Hepatocyte (in vitro differentiated cells): ENCODE data around the gene ARL6IP1. TPM values are rescaled to one million over a fixed set of nuclear protein-coding genes. Genes with fewer than 3 reads are reported as not detected.

Source experiments
- DNase-seq: peaks from one replicate; pipeline ENCODE4 v3.0.0-alpha.2; 2016; ENCODE audit warnings: low spot score
- H2AFZ ChIP-seq: fragments of 200-600 bp; sonication (generic); 2 replicates; pipeline ENCODE4 v1.6.0; 2016; ENCODE audit warnings: antibody characterized with exemption, mild to moderate bottlenecking
- H3K27ac ChIP-seq: fragments of 200-600 bp; sonication (generic); 2 replicates; pipeline ENCODE4 v1.5.1; 2016; ENCODE audit warnings: mild to moderate bottlenecking
- H3K27me3 ChIP-seq: fragments of 200-600 bp; sonication (generic); 2 replicates; pipeline ENCODE4 v1.6.1; 2016
- H3K36me3 ChIP-seq: fragments of 200-600 bp; sonication (generic); replicated peaks from 2 replicates; pipeline ENCODE4 v1.5.1; 2016; ENCODE audit warnings: low read depth; ENCODE audit not compliant: insufficient read depth
- H3K4me1 ChIP-seq: fragments of 200-600 bp; sonication (generic); 2 replicates; pipeline ENCODE4 v1.5.1; 2016; ENCODE audit warnings: mild to moderate bottlenecking, moderate library complexity; ENCODE audit not compliant: insufficient read depth
- H3K4me2 ChIP-seq: fragments of 200-600 bp; sonication (generic); 2 replicates; pipeline ENCODE4 v1.6.0; 2016
- H3K4me3 ChIP-seq: fragments of 200-600 bp; sonication (generic); 2 replicates; pipeline ENCODE4 v1.5.1; 2016; ENCODE audit warnings: mild to moderate bottlenecking
- H3K79me2 ChIP-seq: fragments of 200-600 bp; sonication (generic); 2 replicates; pipeline ENCODE4 v1.6.0; 2017; ENCODE audit warnings: mild to moderate bottlenecking
- H3K9me2 ChIP-seq: fragments of 200-600 bp; sonication (generic); replicated peaks from 2 replicates; pipeline ENCODE4 v1.6.0; 2017; ENCODE audit warnings: mild to moderate bottlenecking; ENCODE audit not compliant: insufficient read depth
- H3K9me3 ChIP-seq: fragments of 200-600 bp; sonication (generic); 2 replicates; pipeline ENCODE4 v1.5.1; 2016; ENCODE audit warnings: low read depth, mild to moderate bottlenecking
- H4K20me1 ChIP-seq: fragments of 200-600 bp; sonication (generic); 2 replicates; pipeline ENCODE4 v1.6.0; 2016; ENCODE audit warnings: mild to moderate bottlenecking; ENCODE audit not compliant: insufficient read depth, poor library complexity, severe bottlenecking
- EZH2 ChIP-seq: fragments of 200-600 bp; sonication (generic); IDR thresholded peaks from 2 replicates; pipeline ENCODE4 v1.6.1; 2016; ENCODE audit warnings: antibody characterized with exemption, mild to moderate bottlenecking, borderline replicate concordance
- EZH2phosphoT487 ChIP-seq: fragments of 200-600 bp; sonication (generic); IDR thresholded peaks from one replicate; pipeline ENCODE4 v1.6.1; 2018; ENCODE audit warnings: antibody characterized with exemption, mild to moderate bottlenecking, low read depth, moderate library complexity; ENCODE audit not compliant: unreplicated experiment, severe bottlenecking
- WGBS: methylation state at CpG from one replicate; pipeline ENCODE4 v1.1.6; 2016; ENCODE audit warnings: low lambda C conversion rate; ENCODE audit errors: missing lambda C conversion rate; 5-methylcytosine and 5-hydroxymethylcytosine counted together
- polyA plus RNA-seq: library from polyadenylated mRNA; unstranded; fragments of >200 nt; fragmentation: Nextera tagmentation; extraction: Ambion mirVana; gene quantifications from 2 replicates; pipeline ENCODE4 v1.2.1, GENCODE V29; 2016
- total RNA-seq: library from RNA; depleted of rRNA; stranded (reverse); fragments of >200 nt; gene quantifications from 2 replicates; pipeline ENCODE4 v1.2.3, GENCODE V29; 2014
- TF ChIP-seq, protein P1 (sequence below): fragments of 200-600 bp; sonication (generic); IDR thresholded peaks from 2 replicates; pipeline ENCODE4 v1.5.1; 2016; ENCODE audit warnings: antibody characterized with exemption, mild to moderate bottlenecking; ENCODE audit not compliant: poor library complexity

ARL6IP1 gene
- total and polyA plus RNA-seq, 2 experiments from 2014 or later, result 179 to 239 TPM

DNA sequence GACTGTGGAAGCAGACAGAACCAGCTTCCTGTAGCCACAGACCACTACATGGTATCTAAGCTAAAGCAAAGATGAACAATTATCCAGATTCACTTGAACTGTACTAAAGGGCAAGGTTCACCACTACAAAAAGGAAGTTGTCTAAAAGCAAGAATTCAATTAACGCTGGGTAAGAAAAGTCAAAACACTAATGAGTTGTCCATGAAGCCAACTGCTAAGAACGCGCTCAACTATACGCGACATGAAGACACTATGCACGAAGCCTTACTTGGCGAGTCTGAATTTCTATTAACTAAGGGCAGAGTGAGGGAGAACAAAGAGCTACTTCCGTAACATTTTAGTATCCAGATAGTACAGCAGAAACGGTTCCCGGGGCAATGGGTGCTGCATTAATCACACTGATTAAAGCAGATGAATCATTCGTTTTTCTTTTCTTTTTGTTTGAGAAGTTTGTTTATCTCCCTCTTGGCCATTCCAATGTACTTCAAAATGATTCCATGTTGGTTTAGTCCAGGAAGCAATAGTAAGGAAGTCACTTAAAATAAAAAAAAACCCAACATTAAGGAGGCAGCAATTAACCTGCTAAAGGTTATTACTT is 8.4 kb downstream of the ARL6IP1 start:
- H2AFZ ChIP-seq, result no peak overlapping the region
- H3K4me3 ChIP-seq, result no peak overlapping the region
- H3K79me2 ChIP-seq, result peaks cover 53% of the 10 kb centered on the region
- peaks cover 13% of the 10 kb centered on the region for H3K4me1 ChIP-seq
- no peaks in the 10 kb centered on the region for H3K9me2 ChIP-seq
- no peak overlapping the region for H3K27ac ChIP-seq
- no peaks in the 10 kb centered on the region for H3K9me3 ChIP-seq
- no peaks in the 10 kb centered on the region for H3K27me3 ChIP-seq
- peaks cover 3% of the 10 kb centered on the region for H3K36me3 ChIP-seq
- H3K4me2 ChIP-seq, result no peak overlapping the region
- H4K20me1 ChIP-seq, result peaks cover 19% of the 10 kb centered on the region
- DNase-seq, result no peak
- no peak for TF ChIP-seq EZH2
- WGBS, result 94% methylated on average over 11 of the region's 11 CpGs

DNA sequence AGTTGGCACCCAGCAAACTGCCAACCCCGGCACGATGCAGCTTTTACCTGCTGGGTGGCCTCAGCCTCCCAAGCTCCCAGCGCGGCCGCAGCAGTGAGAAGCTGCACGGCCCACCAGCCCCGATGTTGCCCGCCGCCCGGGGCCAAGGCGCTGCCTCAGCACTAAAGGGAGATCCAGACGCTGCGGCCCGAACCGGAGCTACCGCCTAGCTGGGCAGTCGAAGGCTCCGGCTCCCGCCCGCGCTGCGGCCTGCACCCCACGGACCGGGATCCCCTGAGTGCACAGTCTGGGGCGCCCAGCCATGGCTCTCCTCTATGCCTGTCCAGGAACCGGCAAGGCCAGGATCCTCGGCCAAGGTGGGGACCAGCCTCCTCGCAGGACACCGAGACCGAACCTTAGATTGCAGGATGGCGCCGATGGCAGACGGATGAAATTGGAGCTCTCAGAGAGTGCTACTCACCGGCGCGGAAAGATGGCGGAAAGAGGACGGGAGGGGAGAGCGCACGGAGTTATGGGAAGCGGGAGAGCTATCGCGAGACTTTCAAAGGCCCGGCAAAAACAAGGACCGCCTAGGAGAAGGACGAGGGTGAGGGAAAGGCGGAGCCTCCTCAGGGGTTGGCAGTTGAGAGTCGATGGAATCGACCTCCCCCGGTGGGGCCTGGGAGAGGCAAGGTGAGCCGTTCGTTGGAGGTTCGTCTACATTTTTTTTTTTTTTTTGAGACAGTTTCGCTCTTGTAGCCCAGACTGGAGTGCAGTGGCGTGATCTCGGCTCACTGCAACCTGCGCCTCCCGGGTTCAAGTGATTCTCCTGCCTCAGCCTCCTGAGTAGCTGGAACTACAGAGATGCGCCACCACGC is 11.3 kb downstream of the ARL6IP1 start, which contains the start of gene RPS15A:
Gene RPS15A (minus strand): TSS at position 485 of the 857 bp plus-strand sequence. CDS start 1,221 bp downstream, outside the sequence.
- peaks cover 25% of the 10 kb centered on the region for H3K4me1 ChIP-seq
- TF ChIP-seq EZH2phosphoT487 (no peak), EZH2 (no peak)
- TF ChIP-seq, protein P1, sequence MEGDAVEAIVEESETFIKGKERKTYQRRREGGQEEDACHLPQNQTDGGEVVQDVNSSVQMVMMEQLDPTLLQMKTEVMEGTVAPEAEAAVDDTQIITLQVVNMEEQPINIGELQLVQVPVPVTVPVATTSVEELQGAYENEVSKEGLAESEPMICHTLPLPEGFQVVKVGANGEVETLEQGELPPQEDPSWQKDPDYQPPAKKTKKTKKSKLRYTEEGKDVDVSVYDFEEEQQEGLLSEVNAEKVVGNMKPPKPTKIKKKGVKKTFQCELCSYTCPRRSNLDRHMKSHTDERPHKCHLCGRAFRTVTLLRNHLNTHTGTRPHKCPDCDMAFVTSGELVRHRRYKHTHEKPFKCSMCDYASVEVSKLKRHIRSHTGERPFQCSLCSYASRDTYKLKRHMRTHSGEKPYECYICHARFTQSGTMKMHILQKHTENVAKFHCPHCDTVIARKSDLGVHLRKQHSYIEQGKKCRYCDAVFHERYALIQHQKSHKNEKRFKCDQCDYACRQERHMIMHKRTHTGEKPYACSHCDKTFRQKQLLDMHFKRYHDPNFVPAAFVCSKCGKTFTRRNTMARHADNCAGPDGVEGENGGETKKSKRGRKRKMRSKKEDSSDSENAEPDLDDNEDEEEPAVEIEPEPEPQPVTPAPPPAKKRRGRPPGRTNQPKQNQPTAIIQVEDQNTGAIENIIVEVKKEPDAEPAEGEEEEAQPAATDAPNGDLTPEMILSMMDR, result no peak
- DNase-seq, result peak; percentile 98
- H2AFZ ChIP-seq, result peak within 1 kb of the TSS; percentile 88
- peaks cover 3% of the 10 kb centered on the region for H3K36me3 ChIP-seq
- H3K79me2 ChIP-seq, result peaks cover 57% of the 10 kb centered on the region
- peaks cover 47% of the 10 kb centered on the region for H4K20me1 ChIP-seq
- no peaks in the 10 kb centered on the region for H3K27me3 ChIP-seq
- no peaks in the 10 kb centered on the region for H3K9me2 ChIP-seq
- peak within 1 kb of the TSS; percentile 83 for H3K4me3 ChIP-seq
- H3K27ac ChIP-seq, result peak within 1 kb of the TSS; percentile 92
- H3K9me3 ChIP-seq, result no peaks in the 10 kb centered on the region
- peak within 1 kb of the TSS; percentile 84 for H3K4me2 ChIP-seq
- 5% methylated on average over 57 of the region's 60 CpGs for WGBS

DNA sequence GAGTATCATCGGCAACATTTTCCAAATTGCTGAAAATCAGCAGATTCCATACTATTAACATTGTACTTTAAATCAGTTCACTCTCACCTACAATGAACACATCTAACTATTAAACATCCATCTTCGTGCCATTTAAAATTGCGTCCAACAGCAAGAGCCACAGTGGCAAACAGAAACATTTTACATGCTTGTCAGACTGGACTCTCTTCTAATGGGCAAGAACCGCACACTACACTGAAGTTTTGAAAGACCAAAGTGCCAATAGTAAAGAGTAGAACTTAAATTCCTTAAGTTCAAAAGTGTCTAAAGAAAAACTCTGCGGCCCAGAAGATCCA is 11.9 kb downstream of the ARL6IP1 start:
- TF ChIP-seq EZH2phosphoT487 (no peak), EZH2 (no peak)
- TF ChIP-seq, protein P1, result no peak
- 3% methylated on average over 5 of the region's 5 CpGs for WGBS
- peaks cover 25% of the 10 kb centered on the region for H3K4me1 ChIP-seq
- H2AFZ ChIP-seq, result peak overlapping the region; percentile 88
- peak overlapping the region; percentile 84 for H3K4me2 ChIP-seq
- no peak for DNase-seq
- peak overlapping the region; percentile 83 for H3K4me3 ChIP-seq
- peaks cover 3% of the 10 kb centered on the region for H3K36me3 ChIP-seq
- peaks cover 53% of the 10 kb centered on the region for H4K20me1 ChIP-seq
- no peaks in the 10 kb centered on the region for H3K27me3 ChIP-seq
- peak overlapping the region; percentile 92 for H3K27ac ChIP-seq
- H3K9me2 ChIP-seq, result no peaks in the 10 kb centered on the region
- H3K79me2 ChIP-seq, result peaks cover 59% of the 10 kb centered on the region
- H3K9me3 ChIP-seq, result no peaks in the 10 kb centered on the region
